Endothelial cell of umbilical vein (primary cell): Measurements from ENCODE around the gene PRUNE1. TPM values are rescaled to one million over a fixed set of nuclear protein-coding genes. Genes with fewer than 3 reads are reported as not detected.

Experiments
- BruUV-seq: library from RNA; stranded (reverse); fragments of 400-500 nt; replicated peaks from 2 replicates; lab custom pipeline; 2021; lab: Mats Ljungman, UMichigan
- CTCF ChIA-PET: fragments of 300-600, 350-600 bp; sonication (Branson Sonifier 250); formaldehyde crosslinking; loops from one replicate; lab custom pipeline; 2021; ENCODE audit warnings: antibody characterized with exemption, inconsistent platforms; lab: Charles Lee
- POLR2A ChIA-PET: fragments of 300-600, 350-600 bp; sonication (Branson Sonifier 250); formaldehyde crosslinking; loops from one replicate; lab custom pipeline; 2021; ENCODE audit warnings: antibody characterized with exemption, inconsistent platforms; lab: Charles Lee
- DNase-seq: peaks from one replicate; pipeline ENCODE4 v3.0.0-alpha.2; 2011; ENCODE audit warnings: low read depth, low spot score
- FAIRE-seq: peaks from 2 replicates; lab custom pipeline; 2011; peaks lifted over from hg19 to GRCh38; lab: Jason Lieb, UNC
- H2AFZ ChIP-seq: 2 replicates; pipeline ENCODE4 v1.6.0; 2012; ENCODE audit warnings: low read depth, low read length, control low read depth, inconsistent platforms
- H3K27ac ChIP-seq: 2 replicates; pipeline ENCODE4 v1.5.1; 2011; ENCODE audit warnings: low read depth, mild to moderate bottlenecking, control low read depth, low read length, moderate library complexity; ENCODE audit not compliant: insufficient read depth
- H3K27me3 ChIP-seq, 2 experiments: 2 replicates each; pipeline versions ENCODE4 v1.6.0 to v1.6.1; 2011; ENCODE audit warnings: low read length in 2 of 2, mixed read lengths in 1 of 2; ENCODE audit not compliant: control insufficient read depth in 2 of 2, insufficient read depth in 2 of 2
- H3K36me3 ChIP-seq, 2 experiments: 2 replicates in 1 of 2; 3 replicates in 1 of 2; pipeline ENCODE4 v1.5.1; 2011; ENCODE audit warnings: low read length in 2 of 2, mild to moderate bottlenecking in 1 of 2, moderate library complexity in 1 of 2; ENCODE audit not compliant: control insufficient read depth in 2 of 2, insufficient read depth in 2 of 2; ENCODE audit errors: extremely low read depth in 1 of 2
- H3K4me1 ChIP-seq: 3 replicates; pipeline ENCODE4 v1.5.1; 2011; ENCODE audit warnings: mild to moderate bottlenecking, low read length; ENCODE audit not compliant: control insufficient read depth, insufficient read depth; ENCODE audit errors: extremely low read depth
- H3K4me2 ChIP-seq: 2 replicates; pipeline ENCODE4 v1.6.1; 2011; ENCODE audit warnings: low read length, control low read depth, mixed read lengths; ENCODE audit not compliant: insufficient read depth
- H3K4me3 ChIP-seq, 3 experiments: fragments of 200-600 bp in 1 of 3; sonication (generic), shearing (Covaris generic) in 1 of 3; replicated peaks in 1 of 3; 2 replicates each; pipeline ENCODE4 v1.5.1; 2011 to 2016; ENCODE audit warnings: control low read depth in 3 of 3, low read length in 3 of 3, mild to moderate bottlenecking in 2 of 3, inconsistent platforms in 1 of 3, low read depth in 1 of 3, moderate library complexity in 1 of 3; ENCODE audit not compliant: insufficient read depth in 1 of 3
- H3K79me2 ChIP-seq: 2 replicates; pipeline ENCODE4 v1.6.0; 2012; ENCODE audit warnings: low read length, inconsistent platforms; ENCODE audit not compliant: control insufficient read depth, insufficient read depth
- H3K9ac ChIP-seq: replicated peaks from 2 replicates; pipeline ENCODE3; 2011; ENCODE audit warnings: low read length, control low read depth; ENCODE audit not compliant: insufficient read depth; ENCODE audit errors: extremely low read depth
- H3K9me1 ChIP-seq: replicated peaks from 3 replicates; pipeline ENCODE4 v1.6.0; 2011; ENCODE audit warnings: mild to moderate bottlenecking, low read length; ENCODE audit not compliant: control insufficient read depth, insufficient read depth; ENCODE audit errors: extremely low read depth
- H3K9me3 ChIP-seq: replicated peaks from 2 replicates; pipeline ENCODE4 v1.5.1; 2012; ENCODE audit warnings: low read length, inconsistent platforms; ENCODE audit not compliant: control insufficient read depth, insufficient read depth
- H4K20me1 ChIP-seq: replicated peaks from 2 replicates; pipeline ENCODE3; 2011; ENCODE audit warnings: mild to moderate bottlenecking, low read length; ENCODE audit not compliant: control insufficient read depth, insufficient read depth; ENCODE audit errors: extremely low read depth
- CTCF ChIP-seq, 2 donors: IDR thresholded peaks; 1 replicate in 1 of 2; 2 replicates in 1 of 2; pipeline ENCODE4 v1.5.1; 2011; ENCODE audit warnings: low read length in 2 of 2, mild to moderate bottlenecking in 2 of 2, moderate library complexity in 2 of 2, control low read depth in 1 of 2, inconsistent platforms in 1 of 2, low read depth in 1 of 2; ENCODE audit not compliant: insufficient read depth in 1 of 2; ENCODE audit errors: extremely low read depth in 1 of 2
- EZH2 ChIP-seq: IDR thresholded peaks from 2 replicates; pipeline ENCODE4 v1.6.1; 2012; ENCODE audit warnings: borderline replicate concordance, low read depth, mild to moderate bottlenecking, moderate library complexity, low read length, inconsistent platforms; ENCODE audit not compliant: severe bottlenecking
- FOS ChIP-seq: IDR thresholded peaks from 2 replicates; pipeline ENCODE4 v1.6.1; 2011; ENCODE audit warnings: mild to moderate bottlenecking, low read length, moderate library complexity, borderline replicate concordance; ENCODE audit not compliant: insufficient read depth
- GATA2 ChIP-seq: IDR thresholded peaks from 2 replicates; pipeline ENCODE4 v1.7.0; 2011; ENCODE audit warnings: low read depth, mild to moderate bottlenecking, moderate library complexity, mixed read lengths, low read length; ENCODE audit not compliant: insufficient read length, insufficient read depth
- MYC ChIP-seq: IDR thresholded peaks from one replicate; pipeline ENCODE4 v1.6.1; 2011; ENCODE audit warnings: mild to moderate bottlenecking, low read depth, low read length
- POLR2A ChIP-seq: IDR thresholded peaks from 2 replicates; pipeline ENCODE4 v1.6.1; 2012; ENCODE audit warnings: low read depth, mild to moderate bottlenecking, control low read depth, low read length
- POLR2AphosphoS5 ChIP-seq: IDR thresholded peaks from 2 replicates; pipeline ENCODE4 v1.6.1; 2012; ENCODE audit warnings: low read depth, mild to moderate bottlenecking, control low read depth, low read length, moderate library complexity; ENCODE audit not compliant: insufficient read depth
- dilution Hi-C: fragments of 300-500 bp; cut with MboI; formaldehyde crosslinking; loops from one replicate; pipeline ENCODE4 v1.15.0; 2019; ENCODE audit warnings: low sequenced_read_pairs; ENCODE audit not compliant: extremely low pct_ligation_motif_present
- intact Hi-C: fragments of 100-400 bp; cut with micrococcal nuclease; formaldehyde crosslinking; loops from one replicate; pipeline ENCODE4 v1.10.0; 2022
- polyA plus RNA-seq, 4 experiments: library from polyadenylated mRNA; depleted of rRNA in 3 of 4; stranded (reverse) in 3 of 4; unstranded in 1 of 4; fragments of >200 nt; gene quantifications; 2 replicates each; pipeline versions ENCODE4 v1.2.1 to v1.2.3, GENCODE V29; 2011 to 2012; ENCODE audit warnings: missing spikeins in 1 of 4
- small RNA-seq: library from RNA; depleted of rRNA; stranded (forward); fragments of <200 nt; gene quantifications from one replicate; pipeline ENCODE3, GENCODE V24; 2012; ENCODE audit warnings: low replicate concordance, low read depth; ENCODE audit not compliant: insufficient read depth, insufficient read length
- total RNA-seq: library from RNA; stranded (reverse); gene quantifications from 2 replicates; pipeline ENCODE4 v1.2.3, GENCODE V29; 2021
- TF ChIP-seq, protein P1 (sequence below): IDR thresholded peaks from 2 replicates; pipeline ENCODE4 v1.6.1; 2011; ENCODE audit not compliant: insufficient read depth, insufficient read length

The PRUNE1 gene
- total and polyA plus RNA-seq, 2 donors (not counting 3 experiments of a cell fraction or from before 2014, with no cell fraction given) = 8.6 to 17.5 TPM

DNA sequence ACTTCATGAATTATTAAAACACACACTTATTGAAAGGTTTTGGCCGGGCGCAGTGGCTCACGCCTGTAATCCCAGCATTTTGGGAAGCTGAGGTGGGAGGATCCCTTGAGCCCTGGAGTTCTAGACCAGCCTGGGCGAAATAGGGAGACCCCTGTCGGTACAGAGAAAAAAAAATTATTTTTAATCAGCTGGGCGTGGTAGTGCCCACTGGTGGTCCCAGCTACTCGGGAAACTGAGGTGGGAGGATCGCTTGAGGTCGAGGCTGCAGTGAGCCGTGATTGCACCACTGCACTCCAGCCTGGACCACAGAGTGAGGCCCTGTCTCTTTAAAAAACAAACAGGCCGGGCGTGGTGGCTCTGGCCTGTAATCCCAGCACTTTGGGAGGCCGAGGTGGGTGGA lies 64.0 kb downstream of the PRUNE1 start:
- Histone ChIP-seq H3K4me1 (no peaks in the 10 kb centered on the region), H3K79me2 (peaks cover 10% of the 10 kb centered on the region), H3K4me3 (no peak overlapping the region), H3K9me1 (no peaks in the 10 kb centered on the region), H3K27me3 (no peaks in the 10 kb centered on the region), H3K36me3 (peaks cover 0 to 4% of the 10 kb centered on the region in 2 experiments), H3K9ac (no peak overlapping the region), H3K4me2 (no peak overlapping the region), H4K20me1 (no peaks in the 10 kb centered on the region), H3K27ac (no peak overlapping the region), H2AFZ (no peak overlapping the region), H3K9me3 (no peaks in the 10 kb centered on the region)
- POLR2A ChIA-PET = interaction anchor here (0.6 to 1.8 kb wide), 2 partner anchors 12 to 23 kb away, joined by 5 read pairs; partner anchors contain the start of gene MLLT11
- CTCF ChIA-PET = interaction anchor here (0.9 to 3.0 kb wide), 5 partner anchors 12 to 135 kb away, joined by 3 to 39 read pairs (median 7); partner anchors contain the start of genes CDC42SE1 and MLLT11
- intact Hi-C loops (no loop called here), dilution Hi-C loops (no loop called here)
- DNase-seq (no peak), FAIRE-seq (no peak)
- BruUV-seq = no TSS peak
- TF ChIP-seq CTCF (IDR thresholded peaks at IDR 0.05; ENCODE audit: extremely low read depth in 1 of 2, insufficient read depth in 1 of 2, low read depth in 1 of 2, low read length in 2 of 2) (no peak), FOS (no peak), POLR2AphosphoS5 (no peak), EZH2 (no peak), MYC (no peak), GATA2 (no peak), POLR2A (no peak)
- TF ChIP-seq, protein P1, sequence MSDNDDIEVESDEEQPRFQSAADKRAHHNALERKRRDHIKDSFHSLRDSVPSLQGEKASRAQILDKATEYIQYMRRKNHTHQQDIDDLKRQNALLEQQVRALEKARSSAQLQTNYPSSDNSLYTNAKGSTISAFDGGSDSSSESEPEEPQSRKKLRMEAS = no peak

Small RNAs within 50 kb of the gene (small RNA-seq; reads per million reads assigned to genes)
- not detected for gene RNU6-884P

Other genes starting within 250 kb of the PRUNE1 start
- gene CTSS, start 242.7 kb upstream of the PRUNE1 start, total RNA-seq = 5.7 and 11.1 TPM in 2 replicates
- gene CTSS, start 242.7 kb upstream of the PRUNE1 start, polyA plus RNA-seq = 3.5 and 4.0 TPM in 2 replicates
- gene CTSK, start 200.2 kb upstream of the PRUNE1 start, total RNA-seq = 6.7 and 45.6 TPM in 2 replicates
- gene CTSK, start 200.2 kb upstream of the PRUNE1 start, polyA plus RNA-seq = 18.5 and 20.3 TPM in 2 replicates
- gene ARNT, start 131.8 kb upstream of the PRUNE1 start, total RNA-seq = 30.2 and 40.3 TPM in 2 replicates
- gene ARNT, start 131.8 kb upstream of the PRUNE1 start, polyA plus RNA-seq = 24.3 and 24.8 TPM in 2 replicates
- gene CTXND2, start 121.3 kb upstream of the PRUNE1 start, total RNA-seq = not detected in 2 replicates
- not detected in 2 replicates for gene CTXND2, start 121.3 kb upstream of the PRUNE1 start, polyA plus RNA-seq
- gene SETDB1, start 82.1 kb upstream of the PRUNE1 start, total RNA-seq = 42.0 and 49.2 TPM in 2 replicates
- 25.1 and 25.3 TPM in 2 replicates for gene SETDB1, start 82.1 kb upstream of the PRUNE1 start, polyA plus RNA-seq
- gene CERS2, start 33.6 kb upstream of the PRUNE1 start, total RNA-seq = 155 and 171 TPM in 2 replicates
- 143 and 158 TPM in 2 replicates for gene CERS2, start 33.6 kb upstream of the PRUNE1 start, polyA plus RNA-seq
- not detected in 2 replicates for gene ANXA9, start 26.2 kb upstream of the PRUNE1 start, total RNA-seq
- not detected in 2 replicates for gene ANXA9, start 26.2 kb upstream of the PRUNE1 start, polyA plus RNA-seq
- gene MINDY1, start 1.5 kb upstream of the PRUNE1 start, total RNA-seq = 11.7 and 12.0 TPM in 2 replicates
- 15.4 and 16.1 TPM in 2 replicates for gene MINDY1, start 1.5 kb upstream of the PRUNE1 start, polyA plus RNA-seq
- 0.42 and 0.67 TPM in 2 replicates for gene BNIPL, start 28.1 kb downstream of the PRUNE1 start, total RNA-seq
- 0.26 and 0.41 TPM in 2 replicates for gene BNIPL, start 28.1 kb downstream of the PRUNE1 start, polyA plus RNA-seq
- gene C1orf56, start 39.3 kb downstream of the PRUNE1 start, total RNA-seq = 3.2 and 3.5 TPM in 2 replicates
- 3.0 and 3.6 TPM in 2 replicates for gene C1orf56, start 39.3 kb downstream of the PRUNE1 start, polyA plus RNA-seq
- gene CDC42SE1, start 51.2 kb downstream of the PRUNE1 start, total RNA-seq = 85.9 and 92.7 TPM in 2 replicates
- gene CDC42SE1, start 51.2 kb downstream of the PRUNE1 start, polyA plus RNA-seq = 58.4 and 59.6 TPM in 2 replicates
- 26.5 and 38.1 TPM in 2 replicates for gene MLLT11, start 51.9 kb downstream of the PRUNE1 start, total RNA-seq
- 24.4 and 25.2 TPM in 2 replicates for gene MLLT11, start 51.9 kb downstream of the PRUNE1 start, polyA plus RNA-seq
- gene GABPB2, start 62.3 kb downstream of the PRUNE1 start, total RNA-seq = 4.3 and 5.0 TPM in 2 replicates
- 2.6 and 3.6 TPM in 2 replicates for gene GABPB2, start 62.3 kb downstream of the PRUNE1 start, polyA plus RNA-seq
- gene SEMA6C, start 138.2 kb downstream of the PRUNE1 start, total RNA-seq = 46.2 and 53.0 TPM in 2 replicates
- gene SEMA6C, start 138.2 kb downstream of the PRUNE1 start, polyA plus RNA-seq = 66.0 and 71.9 TPM in 2 replicates
- gene TNFAIP8L2, start 148.2 kb downstream of the PRUNE1 start, total RNA-seq = not detected in 2 replicates
- gene TNFAIP8L2, start 148.2 kb downstream of the PRUNE1 start, polyA plus RNA-seq = 0.06 TPM in 1 of 2 replicates, not detected in the other
- 6.4 and 8.2 TPM in 2 replicates for gene LYSMD1, start 157.5 kb downstream of the PRUNE1 start, total RNA-seq
- gene LYSMD1, start 157.5 kb downstream of the PRUNE1 start, polyA plus RNA-seq = 1.7 and 2.1 TPM in 2 replicates
- gene SCNM1, start 157.7 kb downstream of the PRUNE1 start, total RNA-seq = 43.1 and 49.0 TPM in 2 replicates
- 14.1 and 17.3 TPM in 2 replicates for gene SCNM1, start 157.7 kb downstream of the PRUNE1 start, polyA plus RNA-seq
- 1.4 TPM in 2 replicates for gene TMOD4, start 167.5 kb downstream of the PRUNE1 start, total RNA-seq
- 0.22 TPM in 1 of 2 replicates, not detected in the other for gene TMOD4, start 167.5 kb downstream of the PRUNE1 start, polyA plus RNA-seq
- 83.1 and 85.2 TPM in 2 replicates for gene VPS72, start 181.7 kb downstream of the PRUNE1 start, total RNA-seq
- 73.1 and 76.2 TPM in 2 replicates for gene VPS72, start 181.7 kb downstream of the PRUNE1 start, polyA plus RNA-seq
- gene PIP5K1A, start 190.1 kb downstream of the PRUNE1 start, total RNA-seq = 72.1 and 77.0 TPM in 2 replicates
- 79.3 and 89.2 TPM in 2 replicates for gene PIP5K1A, start 190.1 kb downstream of the PRUNE1 start, polyA plus RNA-seq
- 181 and 184 TPM in 2 replicates for gene PSMD4, start 246.3 kb downstream of the PRUNE1 start, total RNA-seq
- 251 and 266 TPM in 2 replicates for gene PSMD4, start 246.3 kb downstream of the PRUNE1 start, polyA plus RNA-seq